RWPE1 (cell line): Measurements from ENCODE around the gene EPHA8.

ENCODE experiments used
- CTCF ChIA-PET: fragments of 350-600 bp; sonication (Branson Sonifier 250); formaldehyde crosslinking; extraction: SDS; loops from one replicate; lab custom pipeline; 2021; lab: Yijun Ruan, JAX
- POLR2A ChIA-PET: fragments of 400-600 bp; formaldehyde crosslinking; extraction: SDS; loops from one replicate; lab custom pipeline; 2020; ENCODE audit warnings: antibody characterized with exemption; ENCODE audit not compliant: low non-redundant PET; lab: Yijun Ruan, JAX
- DNase-seq: peaks from one replicate; pipeline ENCODE4 v3.0.0; 2012; ENCODE audit warnings: low spot score
- H3K27ac ChIP-seq: fragments of 450-650 bp; 2 replicates; pipeline ENCODE4 v1.5.1; 2017
- CTCF ChIP-seq: fragments of 450-650 bp; conservative IDR thresholded peaks from 2 replicates; pipeline ENCODE4 v1.5.1; 2017; ENCODE audit warnings: low read depth, mild to moderate bottlenecking

Gene EPHA8

GRCh38 chr1:22542886-22543285 lies 20.4 kb upstream of the EPHA8 start:
- no peak for TF ChIP-seq CTCF
- ChIA-PET CTCF (interaction anchor here (0.7 to 1.4 kb wide), 2 partner anchors 13 to 99 kb away, joined by 3 to 10 read pairs; no protein-coding TSS in a partner anchor), POLR2A (no interaction called here)
- DNase-seq: no peak
- H3K27ac ChIP-seq: no peak overlapping the region

- TF ChIP-seq CTCF: no peak
- ChIA-PET POLR2A (no interaction called here), CTCF (no interaction called here)
- no peak for DNase-seq
- no peak overlapping the region for H3K27ac ChIP-seq
Measured at GRCh38 chr1:22543679-22544078, 19.6 kb upstream of the EPHA8 start.

- no peak for TF ChIP-seq CTCF
- DNase-seq: no peak
- POLR2A ChIA-PET: no interaction called here
- CTCF ChIA-PET: interaction anchor here (0.6 to 0.7 kb wide), 3 partner anchors 97 to 1184 kb away, joined by 3 to 5 read pairs (median 4); no protein-coding TSS in a partner anchor
- no peak overlapping the region for H3K27ac ChIP-seq
Measured at GRCh38 chr1:22544606-22545005, 18.7 kb upstream of the EPHA8 start.

- POLR2A ChIA-PET: no interaction called here
- H3K27ac ChIP-seq: no peak overlapping the region
- TF ChIP-seq CTCF: no peak
- CTCF ChIA-PET: interaction anchor here (0.6 kb wide), 1 partner anchor 112 kb away, joined by 3 read pairs; no protein-coding TSS in a partner anchor
- DNase-seq: no peak
Measured at GRCh38 chr1:22545141-22545540, 18.1 kb upstream of the EPHA8 start.

- ChIA-PET POLR2A (no interaction called here), CTCF (no interaction called here)
- no peak for DNase-seq
- no peak for TF ChIP-seq CTCF
- H3K27ac ChIP-seq: no peak overlapping the region
Measured at GRCh38 chr1:22547186-22547817, 16.0 kb upstream of the EPHA8 start.

- ChIA-PET POLR2A (no interaction called here), CTCF (no interaction called here)
- no peak overlapping the region for H3K27ac ChIP-seq
- DNase-seq: no peak
- TF ChIP-seq CTCF: no peak
Measured at GRCh38 chr1:22547818-22548462, 15.3 kb upstream of the EPHA8 start.
